Measurements from ENCODE around the gene GFOD1.

Gene GFOD1

DNA sequence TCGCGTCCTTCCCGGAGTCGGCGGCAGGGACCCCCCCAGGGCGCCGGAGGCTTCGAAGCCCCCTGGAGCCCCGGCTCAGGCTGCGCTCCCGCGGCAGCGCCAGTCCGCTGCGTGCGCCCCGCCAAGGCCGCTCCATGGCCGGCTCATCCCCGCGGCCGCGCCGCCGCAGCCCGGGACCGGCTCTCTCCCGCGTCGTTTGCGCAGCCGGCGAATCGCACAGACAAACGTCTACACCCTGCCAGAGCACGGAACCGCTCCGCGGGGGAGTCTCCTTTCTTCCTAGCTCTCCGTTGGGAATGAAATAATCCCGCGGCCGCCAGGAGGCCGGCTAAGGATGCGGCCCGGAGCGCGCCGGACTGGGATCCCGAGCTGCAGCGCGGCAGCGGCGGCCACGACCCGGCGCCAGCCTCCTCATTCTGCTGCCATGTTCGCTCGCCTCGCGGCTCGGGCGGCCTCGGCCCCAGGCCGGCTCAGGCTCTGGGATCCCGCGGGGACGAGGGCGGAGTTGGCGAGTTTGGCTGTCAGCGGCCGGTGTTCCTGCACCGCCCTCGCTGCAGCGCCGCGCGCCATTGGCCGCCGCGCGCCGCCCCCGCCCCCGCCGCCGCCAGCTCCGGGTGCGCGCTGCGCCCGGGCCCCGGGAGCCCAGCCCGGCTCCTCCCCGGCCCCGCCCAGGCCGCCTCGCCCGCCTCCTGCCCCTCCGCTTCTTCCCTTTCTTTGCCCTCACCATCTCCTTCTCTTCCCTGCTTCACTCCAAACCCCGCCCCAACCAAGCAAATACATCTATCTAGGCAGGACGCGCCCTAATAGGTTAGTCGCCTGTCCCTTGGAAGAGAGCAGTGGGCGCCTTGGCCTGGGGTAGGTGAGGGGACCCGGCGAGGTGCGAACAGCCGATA, at the start of gene GFOD1:
Gene GFOD1 (minus strand): TSS at position 479 of the 893 bp plus-strand sequence. CDS start 710 bp downstream, outside the sequence.
- peak; percentile 60 for DNase-seq

- DNase-seq = no peak
Observed at GRCh38 chr6:13536796-13537526, 49.6 kb upstream of the GFOD1 start.

DNA sequence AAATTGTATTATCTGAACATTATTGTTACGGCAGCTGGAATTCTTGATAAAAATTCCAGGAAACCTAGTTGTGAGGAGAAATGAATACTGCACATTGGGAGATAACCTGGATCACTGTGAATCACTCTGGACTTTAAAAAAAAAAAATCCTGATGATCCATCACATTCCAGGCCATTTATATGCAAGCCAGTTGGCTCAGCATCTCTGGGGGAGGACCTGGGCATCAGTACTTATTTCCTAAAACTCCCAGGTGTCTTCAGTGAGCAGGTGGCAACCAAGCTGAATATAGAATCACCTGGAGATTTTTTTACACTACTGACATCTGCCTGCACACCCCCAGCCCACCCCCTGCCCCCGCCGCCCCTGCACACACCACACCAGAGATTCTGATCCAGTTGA, 47.9 kb upstream of the GFOD1 start:
- DNase-seq = no peak

- DNase-seq = no peak
Observed at GRCh38 chr6:13534536-13534935, 47.1 kb upstream of the GFOD1 start.

- DNase-seq = no peak
Observed at GRCh38 chr6:13531956-13532355, 44.6 kb upstream of the GFOD1 start.

- DNase-seq = no peak
Observed at GRCh38 chr6:13528777-13529343, 41.5 kb upstream of the GFOD1 start.

DNA sequence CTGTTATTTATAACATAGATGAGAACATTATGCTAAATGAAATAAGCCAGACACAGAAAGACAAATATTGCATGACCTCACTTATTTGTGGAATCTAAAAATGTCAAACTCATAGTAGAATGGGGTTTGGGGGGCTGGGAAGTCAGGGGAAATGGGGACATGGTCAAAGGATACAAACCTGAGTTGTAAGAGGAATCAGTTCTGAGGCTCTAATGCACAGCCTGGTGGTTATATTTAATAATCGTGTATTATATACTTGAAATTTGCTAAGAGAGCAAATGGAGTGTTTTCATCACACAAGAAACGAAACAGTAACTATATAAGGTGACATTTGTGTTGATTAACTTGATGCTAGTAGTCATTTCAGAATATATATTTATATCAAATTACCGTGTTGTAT, 40.8 kb upstream of the GFOD1 start:
- no peak for DNase-seq

- no peak for DNase-seq
Observed at GRCh38 chr6:13527671-13528056, 40.3 kb upstream of the GFOD1 start.

- no peak for DNase-seq
Observed at GRCh38 chr6:13526727-13527670, 39.6 kb upstream of the GFOD1 start.

DNA sequence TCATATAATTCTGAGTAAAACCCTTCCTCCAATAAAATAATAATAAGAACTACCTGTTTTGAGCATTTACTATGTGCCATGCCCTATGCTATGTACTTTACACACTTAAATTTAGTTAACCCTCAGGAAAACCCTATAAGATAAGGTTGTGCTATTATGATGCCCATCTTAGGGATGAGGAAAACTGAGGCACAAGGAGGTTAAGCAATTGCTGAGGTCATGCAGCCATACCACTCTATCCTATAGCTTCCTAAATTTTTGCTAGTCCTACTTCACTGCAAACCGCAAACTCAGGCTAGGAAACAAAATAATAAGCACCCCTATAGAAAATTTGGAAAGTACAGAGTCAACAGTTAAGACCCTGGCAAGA, 38.9 kb upstream of the GFOD1 start:
- no peak for DNase-seq

- DNase-seq = no peak
Observed at GRCh38 chr6:13524801-13525508, 37.6 kb upstream of the GFOD1 start.

GRCh38 chr6:13523826-13524622, 36.6 kb upstream of the GFOD1 start:
- no peak for DNase-seq

DNA sequence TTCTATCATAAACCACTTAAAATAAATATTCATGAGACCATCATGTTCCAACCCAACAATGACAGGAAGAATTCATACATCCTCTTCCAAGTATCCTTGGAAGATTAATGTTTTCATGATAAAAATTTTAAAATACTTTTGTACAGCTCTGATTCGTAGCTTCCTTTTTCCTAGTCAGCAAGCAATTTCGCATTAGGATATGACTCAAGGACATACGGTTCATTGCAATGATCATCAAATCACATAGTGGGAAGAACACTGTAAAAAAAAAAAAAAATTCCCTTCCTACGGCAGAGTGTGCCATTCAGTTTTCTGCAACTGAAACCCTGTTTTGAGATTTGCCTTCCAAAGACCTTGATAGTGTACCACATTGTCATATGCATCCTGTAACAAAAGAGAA, 35.3 kb upstream of the GFOD1 start:
- no peak for DNase-seq

DNA sequence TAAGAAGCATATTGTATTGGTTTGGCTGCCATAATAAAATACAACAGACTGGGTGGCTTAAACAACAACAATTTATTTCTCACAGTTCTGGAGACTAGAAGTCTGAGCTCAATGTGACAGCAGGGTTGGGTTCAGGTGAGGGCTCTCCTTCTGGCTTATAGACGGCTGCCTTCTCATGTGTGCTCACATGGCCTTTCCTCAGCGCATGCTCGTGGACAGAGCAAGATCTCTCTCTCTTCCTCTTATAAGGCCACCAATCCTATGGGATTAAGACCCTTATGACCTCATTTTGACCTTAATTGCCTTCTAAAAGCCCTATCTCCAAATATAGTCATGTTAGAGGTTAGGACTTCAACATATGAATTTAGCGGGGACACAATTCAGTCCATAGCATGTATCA, 32.4 kb upstream of the GFOD1 start:
- no peak for DNase-seq

GRCh38 chr6:13517116-13517515, 29.7 kb upstream of the GFOD1 start:
- DNase-seq = no peak

DNA sequence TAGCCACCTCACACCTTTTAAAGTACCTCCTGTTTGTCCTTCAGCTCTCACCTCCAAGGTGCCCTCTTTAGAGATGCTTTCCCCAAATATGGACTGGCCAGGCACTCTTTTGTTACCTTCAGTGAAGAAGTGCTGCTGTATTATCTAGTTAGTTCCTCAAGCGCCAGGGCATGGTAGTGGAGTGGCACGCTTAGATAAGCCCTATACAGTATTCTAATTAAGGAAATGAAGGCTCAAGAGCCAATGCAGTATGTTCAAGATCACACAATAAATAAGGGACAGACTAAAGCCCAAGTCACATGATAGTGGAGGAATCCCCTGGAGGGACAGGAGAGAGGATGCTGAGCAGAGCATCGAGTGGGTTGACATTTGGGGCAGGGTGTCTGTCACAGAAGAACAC, 28.5 kb upstream of the GFOD1 start:
- DNase-seq = no peak

DNA sequence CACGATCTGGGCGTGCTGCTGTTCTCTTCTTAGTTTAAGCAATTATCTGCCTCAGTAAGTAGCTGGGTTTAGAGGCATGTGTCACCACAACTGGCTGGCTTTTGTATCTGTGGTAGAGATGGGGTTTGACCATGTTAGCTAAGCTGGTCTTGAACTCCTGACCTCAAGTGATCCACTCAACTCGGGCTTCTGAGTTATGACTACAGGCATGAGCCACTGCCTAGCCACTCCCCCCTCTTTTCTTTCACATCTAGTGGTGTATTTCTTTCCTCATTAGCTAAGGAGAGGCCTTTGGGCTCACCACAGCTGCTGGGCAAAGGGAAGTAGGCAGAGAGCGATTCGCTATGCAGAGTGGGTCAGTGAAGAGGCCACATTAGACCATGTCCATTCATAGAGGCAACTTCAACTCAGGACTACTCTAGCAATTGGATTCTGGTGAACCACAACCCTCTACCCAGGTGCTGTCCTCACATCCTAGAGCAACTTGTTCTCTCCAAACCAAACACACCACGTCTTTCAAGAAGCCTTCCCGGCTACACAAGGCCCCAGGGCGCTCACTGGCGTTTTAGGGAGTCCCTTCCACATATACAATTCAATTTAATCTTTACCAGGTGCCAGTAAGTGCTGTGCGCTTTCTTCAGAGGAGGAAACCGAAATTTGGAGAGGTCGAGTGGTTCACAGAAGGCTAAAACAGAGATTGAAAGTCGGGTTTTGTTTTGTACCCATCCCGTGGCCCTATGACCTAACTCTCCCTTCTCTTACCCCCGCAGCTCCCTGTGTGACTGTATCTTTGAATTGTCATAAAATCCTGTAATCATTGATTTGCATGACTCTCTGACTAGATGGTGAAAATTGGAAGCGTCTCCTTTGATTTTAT, 26.5 kb upstream of the GFOD1 start:
- no peak for DNase-seq

- no peak for DNase-seq
Observed at GRCh38 chr6:13512900-13513299, 25.5 kb upstream of the GFOD1 start.

DNA sequence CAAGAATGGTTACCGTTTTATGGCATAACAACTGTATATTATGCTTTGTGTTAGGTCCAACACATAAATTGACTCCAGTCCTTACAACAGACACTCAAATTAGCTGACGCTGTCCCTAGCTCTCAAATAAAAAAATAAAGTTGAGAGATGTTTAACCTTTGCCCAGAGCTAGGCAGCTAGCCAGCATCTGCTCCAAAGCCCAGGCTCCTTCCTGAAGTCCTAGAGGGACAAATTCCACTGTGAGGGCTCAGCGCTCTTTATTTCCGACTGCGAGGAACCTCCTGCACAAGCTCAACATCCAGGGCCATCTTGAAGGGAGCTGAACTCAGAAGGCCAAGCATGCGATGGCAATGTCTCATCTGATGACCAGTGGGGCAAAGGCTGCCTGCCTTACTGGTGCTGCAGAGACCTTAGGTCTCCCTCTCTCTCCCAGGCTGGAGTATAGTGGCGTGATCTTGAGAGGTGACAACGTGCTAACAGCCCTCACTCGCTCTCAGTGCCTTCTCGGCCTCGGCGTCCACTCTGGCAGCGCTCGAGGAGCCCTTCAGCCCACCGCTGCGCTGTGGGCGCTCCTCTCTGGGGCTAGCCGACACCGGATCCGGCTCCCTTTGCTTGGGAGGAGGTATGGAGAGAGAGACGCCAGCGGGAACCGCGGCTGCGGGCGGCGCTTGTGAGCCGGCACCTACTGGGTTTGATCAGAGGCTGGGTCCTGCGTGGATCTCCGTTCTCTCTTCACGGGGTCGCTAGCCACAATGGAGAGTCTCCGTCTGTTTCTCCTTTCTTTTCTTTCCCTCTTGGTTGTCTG, 24.7 kb upstream of the GFOD1 start:
- DNase-seq = no peak

All from NCI-H1048 (cell line).